Measurements from ENCODE around the gene TMEM132D.

Gene TMEM132D

DNA sequence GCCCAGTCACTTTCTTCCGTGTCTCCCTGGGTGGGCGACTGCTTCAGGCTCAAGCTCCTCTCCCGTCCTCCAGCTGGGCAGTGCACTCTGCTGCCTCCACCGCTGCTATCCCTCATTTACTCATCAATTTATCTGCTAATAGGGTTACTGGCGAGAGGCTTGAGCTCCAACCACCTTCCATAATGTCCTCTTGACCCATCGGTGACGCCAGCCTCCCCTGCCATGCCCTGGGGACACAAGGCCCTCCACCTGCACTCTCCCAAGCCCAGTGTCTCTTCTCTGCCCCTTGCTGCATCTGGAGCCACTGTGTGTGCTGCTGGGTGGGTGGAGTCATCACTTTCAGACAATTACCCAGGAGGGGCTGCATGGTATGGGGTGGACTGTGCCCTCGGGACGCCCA lies 78.5 kb downstream of the TMEM132D start:
- DNase-seq = no peak

GRCh38 chr12:129821964-129822363 lies 81.9 kb downstream of the TMEM132D start:
- no peak for DNase-seq

DNA sequence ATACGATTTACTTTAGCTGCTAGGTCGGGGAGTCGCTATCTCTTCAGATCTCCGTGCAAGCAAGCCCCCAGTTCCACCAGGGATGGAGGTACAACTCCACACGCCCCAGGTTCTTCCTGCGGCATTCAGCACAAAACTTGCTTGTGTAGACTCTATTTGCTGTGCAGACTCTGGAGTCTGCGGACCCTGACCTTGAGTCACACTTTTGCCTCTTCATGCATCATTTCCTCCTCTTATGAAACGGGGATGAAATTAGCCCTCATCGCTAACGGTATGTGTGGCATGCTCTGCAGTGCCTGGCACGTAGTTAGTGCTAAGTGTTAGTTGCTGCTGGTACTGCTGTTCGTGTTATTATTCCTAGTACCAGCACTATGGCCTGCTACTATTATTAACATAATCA lies 84.4 kb downstream of the TMEM132D start:
- no peak for DNase-seq

GRCh38 chr12:129815846-129816245 lies 88.0 kb downstream of the TMEM132D start:
- no peak for DNase-seq

DNA sequence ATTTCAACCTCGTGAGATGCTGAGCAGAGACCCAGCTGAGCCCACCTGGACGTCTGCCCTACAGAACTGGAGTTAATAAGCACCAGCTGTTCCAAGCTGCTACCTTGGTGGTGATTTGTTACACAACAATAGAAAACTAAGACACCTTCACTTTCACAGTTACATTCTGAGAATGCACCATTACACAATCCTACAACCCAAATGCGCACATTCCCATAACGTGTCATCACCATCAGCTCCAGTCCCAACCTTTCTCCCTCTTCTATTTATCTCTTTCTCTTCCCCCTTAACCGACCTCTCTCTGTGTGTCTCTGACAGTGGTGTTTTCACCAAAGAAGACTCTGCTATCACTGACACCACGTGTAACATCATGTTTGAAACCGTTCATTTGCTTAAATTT lies 91.9 kb downstream of the TMEM132D start:
- DNase-seq = no peak

DNA sequence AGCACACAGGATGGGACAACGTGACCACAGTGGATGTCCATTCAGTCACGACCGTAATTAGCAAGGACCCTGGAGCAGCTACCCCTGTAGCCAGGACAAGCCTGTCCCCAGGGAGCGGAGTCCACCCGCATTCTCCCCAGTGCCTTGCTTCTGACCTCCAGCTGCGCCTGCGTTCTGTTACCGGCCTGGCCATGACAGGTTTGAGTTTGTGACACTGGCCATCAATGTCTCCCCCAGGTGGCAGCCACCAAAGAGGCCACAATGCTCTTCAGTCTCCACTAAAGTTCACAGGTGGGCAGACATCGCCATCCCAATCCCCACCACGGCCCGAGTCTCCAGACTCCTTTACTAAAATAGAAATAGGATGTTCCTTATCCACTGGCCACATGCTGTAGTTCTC lies 96.7 kb downstream of the TMEM132D start:
- no peak for DNase-seq

GRCh38 chr12:129791396-129791795 lies 112.4 kb downstream of the TMEM132D start:
- no peak for DNase-seq

DNA sequence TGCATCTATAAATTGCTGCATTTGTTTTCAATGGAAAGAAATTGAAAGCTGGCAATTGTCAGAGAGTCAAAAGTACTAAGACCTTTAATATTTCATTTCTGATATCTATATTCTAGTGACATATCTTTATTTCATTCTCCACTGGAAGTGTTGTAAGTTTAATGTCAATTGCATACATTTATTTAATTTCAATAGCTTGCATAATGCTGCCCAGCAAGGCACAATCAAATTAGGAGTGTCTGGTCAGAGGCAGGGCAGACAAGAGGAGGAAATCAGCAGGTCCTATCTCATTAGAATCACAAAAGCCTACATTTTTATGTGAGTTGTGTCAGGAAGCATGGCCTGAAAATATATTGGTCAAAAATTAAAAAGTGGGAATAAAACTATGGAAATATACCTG lies 112.9 kb downstream of the TMEM132D start:
- DNase-seq = no peak

DNA sequence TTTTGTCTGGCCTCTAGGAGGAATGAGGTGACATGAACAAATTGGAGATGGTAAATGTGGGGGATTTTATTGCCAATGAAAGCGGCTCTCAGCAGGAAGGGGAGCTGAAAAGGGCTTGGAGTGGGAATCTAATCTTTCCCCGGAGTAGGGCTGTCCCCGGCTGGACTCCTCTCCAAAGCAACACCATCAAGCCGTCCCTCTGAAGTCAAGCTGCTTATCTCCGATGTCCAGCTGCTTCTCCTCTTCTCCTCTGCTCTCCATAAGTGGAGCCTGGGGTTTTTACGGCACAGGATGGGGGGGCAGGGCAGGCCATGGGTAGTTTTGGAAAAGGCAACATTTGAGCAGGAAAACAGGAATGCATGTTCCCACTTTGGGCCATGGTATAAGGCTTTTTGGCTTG lies 113.5 kb downstream of the TMEM132D start:
- DNase-seq = no peak

DNA sequence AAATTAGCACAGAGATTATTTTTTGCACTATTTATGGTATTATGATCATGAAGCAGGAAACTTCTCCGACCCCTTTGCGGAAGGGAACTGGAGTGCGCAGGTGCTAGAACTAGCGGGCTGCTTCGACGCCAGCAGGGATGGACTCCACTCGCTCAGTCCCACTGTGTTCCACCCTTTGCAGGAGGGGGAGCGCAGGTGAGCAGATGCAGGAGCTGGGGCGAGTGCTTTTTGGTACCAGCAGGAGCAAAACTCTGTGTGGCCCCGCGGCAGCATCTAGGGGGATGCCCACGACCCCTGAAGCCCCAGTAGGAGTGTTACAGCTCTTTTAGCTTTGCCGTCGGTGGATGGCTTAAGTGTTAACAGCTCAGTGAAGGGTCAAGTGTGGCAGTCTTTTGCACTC lies 113.9 kb downstream of the TMEM132D start:
- no peak for DNase-seq

DNA sequence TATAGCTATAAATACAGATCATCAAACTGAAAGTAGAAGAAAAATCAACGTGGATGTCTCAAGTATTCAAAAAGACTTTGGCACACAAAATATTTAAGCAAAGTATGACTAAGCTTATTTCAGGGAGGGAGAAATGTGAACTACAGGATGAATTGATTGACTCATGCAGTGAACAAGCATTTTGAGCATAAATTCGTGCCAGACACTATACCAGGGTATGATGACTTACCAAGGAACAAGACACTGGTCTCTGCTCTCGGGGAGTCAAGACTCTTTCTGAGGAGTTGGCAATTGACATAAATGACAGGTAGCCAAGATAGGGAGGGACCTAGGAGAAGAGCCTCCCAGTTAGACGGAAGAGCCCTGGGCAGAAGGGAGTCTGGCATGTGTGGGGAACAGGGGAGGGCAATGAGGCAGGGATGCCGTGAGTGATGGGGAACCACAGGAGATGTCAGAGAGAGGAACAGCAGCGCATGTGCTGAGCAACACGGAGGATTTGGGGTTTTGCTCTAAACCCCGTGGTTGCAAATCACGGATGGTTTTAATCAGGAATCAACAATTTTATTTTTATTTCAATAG lies 115.2 kb downstream of the TMEM132D start:
- DNase-seq = no peak

GRCh38 chr12:129779989-129780388 lies 123.8 kb downstream of the TMEM132D start:
- no peak for DNase-seq

GRCh38 chr12:129779033-129779432 lies 124.8 kb downstream of the TMEM132D start:
- no peak for DNase-seq

DNA sequence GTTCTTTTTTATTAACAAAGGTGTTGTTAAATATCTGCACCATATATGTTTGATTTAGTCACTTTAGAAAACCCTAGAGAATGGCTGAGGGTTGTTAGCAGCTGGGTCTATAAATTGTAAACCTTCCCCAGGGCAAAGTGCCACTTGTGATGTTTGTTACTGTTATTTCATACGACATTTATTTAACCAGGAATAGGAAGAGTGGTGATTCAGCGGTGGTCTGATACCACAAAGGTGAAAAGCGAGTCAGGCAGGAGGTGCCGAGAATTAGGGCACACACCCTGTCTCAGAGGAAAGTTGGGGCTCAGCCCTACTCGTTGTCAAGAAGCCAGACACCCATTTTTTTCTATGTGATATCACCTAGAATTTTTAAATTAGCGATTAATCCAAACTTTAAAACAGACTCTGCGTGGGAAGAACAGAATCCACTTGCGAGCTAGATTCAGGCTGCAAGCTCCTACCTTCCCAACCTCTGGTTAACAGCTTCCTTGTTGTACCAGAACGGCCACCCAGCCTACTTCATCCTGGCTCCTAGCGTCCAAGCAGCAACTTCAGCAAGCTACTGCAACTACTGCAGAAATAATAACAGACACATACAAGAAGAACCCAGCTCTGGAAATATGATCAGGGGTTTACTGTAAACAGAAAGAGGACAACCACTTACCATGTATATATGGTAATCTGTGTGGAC lies 126.7 kb downstream of the TMEM132D start:
- no peak for DNase-seq

DNA sequence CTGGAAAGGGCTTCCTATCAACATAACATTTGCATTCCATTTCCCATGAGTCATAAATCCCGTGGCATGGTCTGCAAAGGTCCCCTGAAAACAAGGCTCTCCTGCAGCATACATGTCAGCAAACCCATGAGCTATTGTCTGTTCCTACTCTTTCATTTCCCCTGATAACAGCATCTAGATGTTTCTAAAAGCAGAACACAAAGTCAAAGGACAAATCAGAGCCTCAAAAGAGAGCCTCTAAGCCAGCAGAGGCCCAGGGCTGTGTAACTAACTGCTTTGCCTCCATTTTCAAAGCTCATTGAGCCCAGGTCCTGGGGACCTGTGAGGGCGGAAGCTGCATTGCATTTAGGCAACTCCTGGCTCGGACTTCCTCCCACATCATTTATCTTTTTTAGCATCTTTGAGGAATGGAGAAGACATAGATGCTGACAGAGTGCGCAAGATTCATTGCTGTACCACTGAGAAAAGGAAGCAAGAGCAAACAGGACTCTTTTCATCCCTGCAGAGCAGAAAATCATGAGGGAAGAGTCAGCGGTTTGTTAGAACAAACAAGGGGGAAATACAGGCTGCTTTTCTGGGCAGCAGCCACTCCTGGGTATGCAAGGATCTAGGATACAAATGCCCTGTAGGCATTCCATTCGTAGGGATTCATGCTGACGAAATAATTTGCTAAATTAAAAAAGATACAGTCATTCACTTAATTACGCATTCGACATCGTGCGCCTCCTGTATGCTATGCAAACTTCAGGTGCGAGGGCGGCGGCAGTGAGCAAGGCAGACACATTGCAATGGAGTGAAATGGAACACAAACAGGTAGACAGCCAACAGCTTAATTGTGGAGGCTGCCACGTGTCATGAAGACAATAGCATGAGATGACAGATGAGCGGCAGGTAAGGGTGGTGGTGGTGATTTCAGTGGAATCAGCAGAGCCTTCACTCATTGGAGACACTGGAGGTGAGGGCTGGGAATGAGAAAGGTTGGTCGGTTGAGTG lies 131.0 kb downstream of the TMEM132D start:
- no peak for DNase-seq

DNA sequence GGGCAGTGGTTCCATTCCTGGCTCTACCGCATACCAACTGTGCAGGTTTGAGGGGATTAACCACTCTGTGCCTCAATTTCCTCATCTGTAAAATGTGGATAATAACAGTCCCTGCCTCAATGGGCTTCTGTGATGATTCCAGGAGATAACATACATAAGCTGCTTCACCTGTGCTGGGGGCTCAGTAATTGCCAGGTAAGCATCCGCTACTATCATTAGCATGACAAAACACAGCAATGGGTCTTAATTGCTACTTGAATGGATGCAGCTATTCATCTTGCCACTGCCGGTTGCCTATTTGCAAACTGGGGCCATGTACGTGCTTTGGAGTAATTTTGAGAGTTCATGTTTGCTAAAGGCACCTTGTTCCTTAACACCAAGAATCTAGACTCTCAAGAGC lies 132.6 kb downstream of the TMEM132D start:
- DNase-seq = no peak

GRCh38 chr12:129765719-129766118 lies 138.1 kb downstream of the TMEM132D start:
- no peak for DNase-seq

- no peak for DNase-seq
Observed at GRCh38 chr12:129762436-129762835, 141.4 kb downstream of the TMEM132D start.

- DNase-seq = no peak
Observed at GRCh38 chr12:129753586-129753985, 150.2 kb downstream of the TMEM132D start.

DNA sequence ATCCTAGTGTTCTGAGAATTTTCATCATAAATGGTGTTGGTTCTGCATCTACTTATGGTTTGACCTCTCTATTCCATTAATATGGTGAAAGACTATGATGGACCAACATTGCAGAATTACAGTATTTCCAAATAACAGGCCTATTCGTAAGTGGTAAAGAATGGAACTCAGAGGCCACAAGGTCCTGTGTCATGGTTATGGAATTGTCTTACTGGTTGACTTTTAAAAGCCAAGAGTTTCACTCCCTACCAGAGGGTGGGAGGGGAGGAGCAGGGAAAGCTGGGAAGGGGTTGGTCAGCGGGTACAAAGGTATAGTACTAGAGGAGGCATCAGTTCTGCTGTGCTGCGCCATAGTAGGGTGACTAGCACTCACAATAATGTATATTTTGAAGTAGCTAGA lies 153.4 kb downstream of the TMEM132D start:
- DNase-seq = no peak

- DNase-seq = no peak
Observed at GRCh38 chr12:129746318-129746717, 157.5 kb downstream of the TMEM132D start.

DNA sequence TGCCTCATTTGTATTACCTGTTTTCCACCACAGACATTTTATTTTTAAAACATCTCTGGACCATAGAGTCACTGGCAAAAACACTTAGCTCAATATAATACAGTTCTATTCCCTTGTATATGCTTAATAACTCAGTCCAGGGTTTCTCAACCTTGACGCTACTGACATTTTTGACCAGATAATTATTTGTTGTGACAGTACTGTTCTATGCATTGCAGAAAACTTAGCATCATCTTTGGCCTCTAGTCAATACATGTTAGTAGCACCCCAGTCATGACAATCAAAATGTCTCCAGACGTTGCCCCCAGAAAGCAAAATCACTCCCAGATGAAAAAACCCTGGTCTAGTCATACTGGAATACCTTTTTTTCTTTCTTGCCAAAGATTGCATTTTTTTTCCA lies 174.7 kb downstream of the TMEM132D start:
- DNase-seq = no peak

DNA sequence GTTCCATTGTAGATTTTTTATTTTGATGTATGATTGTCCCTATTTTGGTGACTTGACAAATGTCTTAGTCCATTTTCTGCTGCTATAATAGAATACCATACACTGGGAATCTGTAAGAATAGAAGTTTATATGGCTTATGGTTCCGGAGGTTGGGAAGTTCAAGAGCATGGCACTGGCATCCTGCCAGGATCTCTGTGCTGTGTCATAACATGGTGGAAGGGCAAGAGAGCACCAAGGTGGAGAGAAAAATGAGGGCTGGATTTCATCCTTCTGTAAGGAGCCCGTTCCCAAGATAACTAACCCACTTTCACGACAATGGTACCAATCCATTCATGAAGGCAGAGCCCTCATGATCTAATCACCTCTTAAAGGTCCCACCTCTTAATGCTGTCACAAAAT lies 176.7 kb downstream of the TMEM132D start:
- DNase-seq = no peak

- DNase-seq = no peak
Observed at GRCh38 chr12:129723260-129723659, 180.6 kb downstream of the TMEM132D start.

Measured in CD4-positive, alpha-beta T cell treated with Interleukin-6 for 4 hours (primary cell).